NT2/D1 (cell line): ENCODE data around the gene ZBTB20.

Experiments
- DNase-seq: peaks from one replicate; pipeline ENCODE4 v3.0.0-alpha.2; 2011; ENCODE audit warnings: low read depth, low spot score
- H3K27me3 ChIP-seq: 2 replicates; pipeline ENCODE4 v1.6.0; 2011; ENCODE audit warnings: mild to moderate bottlenecking; ENCODE audit not compliant: insufficient read length, insufficient read depth
- H3K36me3 ChIP-seq: 2 replicates; pipeline ENCODE4 v1.6.1; 2011; ENCODE audit warnings: mild to moderate bottlenecking, low read length, mixed read lengths; ENCODE audit not compliant: insufficient read depth, insufficient read length
- H3K4me1 ChIP-seq: 2 replicates; pipeline ENCODE4 v1.5.1; 2011; ENCODE audit not compliant: insufficient read depth, insufficient read length
- H3K4me3 ChIP-seq: 2 replicates; pipeline ENCODE4 v1.5.1; 2011; ENCODE audit warnings: low read depth; ENCODE audit not compliant: insufficient read length
- H3K9ac ChIP-seq: 2 replicates; pipeline ENCODE4 v1.6.0; 2011; ENCODE audit warnings: low read depth; ENCODE audit not compliant: insufficient read length
- H3K9me3 ChIP-seq: 2 replicates; pipeline ENCODE4 v1.5.1; 2011; ENCODE audit warnings: mild to moderate bottlenecking, low read length; ENCODE audit not compliant: insufficient read depth
- SUZ12 ChIP-seq: IDR thresholded peaks from 2 replicates; pipeline ENCODE4 v1.6.1; 2011; ENCODE audit not compliant: insufficient read length, insufficient read depth; ENCODE audit errors: extremely low read depth
- YY1 ChIP-seq: IDR thresholded peaks from 2 replicates; pipeline ENCODE4 v1.6.1; 2011; ENCODE audit not compliant: insufficient read length, insufficient read depth
- ZNF274 ChIP-seq: IDR thresholded peaks from 2 replicates; pipeline ENCODE4 v1.6.1; 2011; ENCODE audit warnings: mild to moderate bottlenecking, low read depth, low read length

Gene ZBTB20

GRCh38 chr3:114864970-114865369, 282.1 kb downstream of the ZBTB20 start:
- no peak for DNase-seq
- TF ChIP-seq ZNF274 (no peak), YY1 (no peak), SUZ12 (no peak)

DNA sequence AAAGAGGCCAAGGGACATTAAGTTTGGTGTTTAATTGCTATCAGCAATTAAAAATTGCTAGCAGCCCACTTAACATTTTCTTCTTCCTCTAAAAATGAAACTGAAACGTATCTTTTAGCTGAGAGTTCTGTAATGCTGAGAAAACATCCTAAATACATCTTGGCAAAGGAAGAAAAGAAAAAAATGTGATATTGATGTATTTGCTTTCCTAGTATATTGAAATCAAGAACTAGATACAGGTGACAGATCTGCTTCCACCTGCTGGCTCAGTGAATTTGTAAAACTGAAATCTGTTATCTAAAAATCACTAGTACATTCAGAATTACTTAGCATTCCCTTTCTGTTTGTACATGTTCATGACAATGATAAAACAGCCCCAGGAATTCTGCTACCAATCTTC, 283.2 kb downstream of the ZBTB20 start:
- TF ChIP-seq YY1 (no peak), ZNF274 (no peak), SUZ12 (no peak)
- H3K9ac ChIP-seq, result no peak overlapping the region
- H3K9me3 ChIP-seq, result no peaks in the 10 kb centered on the region
- no peak for DNase-seq
- H3K36me3 ChIP-seq, result no peaks in the 10 kb centered on the region
- no peak overlapping the region for H3K4me3 ChIP-seq
- H3K4me1 ChIP-seq, result no peaks in the 10 kb centered on the region
- H3K27me3 ChIP-seq, result no peaks in the 10 kb centered on the region

More at GRCh38 chr3:114864970-114865369, 282.1 kb downstream of the ZBTB20 start:
- Histone ChIP-seq H3K27me3 (no peaks in the 10 kb centered on the region), H3K4me1 (no peaks in the 10 kb centered on the region), H3K9ac (no peak overlapping the region), H3K9me3 (no peaks in the 10 kb centered on the region), H3K36me3 (no peaks in the 10 kb centered on the region), H3K4me3 (no peak overlapping the region)

DNA sequence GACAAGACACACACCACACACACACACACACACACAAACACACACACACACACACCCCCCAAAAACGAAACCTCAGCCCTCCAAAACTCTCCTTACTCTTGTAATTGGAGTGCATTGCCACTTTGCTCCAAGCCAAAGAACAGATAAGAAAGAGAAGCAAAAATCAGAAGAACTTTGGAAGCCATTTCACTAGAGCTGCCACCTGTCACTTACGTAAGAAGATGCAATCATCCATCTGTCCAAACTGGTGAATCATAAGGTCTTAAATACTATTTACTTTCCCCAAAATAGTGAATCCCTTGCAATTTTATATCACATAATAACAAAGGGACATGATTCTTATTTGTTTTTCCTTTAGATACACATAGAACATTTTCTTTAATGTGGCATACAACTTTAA, 285.4 kb downstream of the ZBTB20 start:
- no peak for DNase-seq
- no peaks in the 10 kb centered on the region for H3K36me3 ChIP-seq
- TF ChIP-seq ZNF274 (no peak), SUZ12 (no peak), YY1 (no peak)

DNA sequence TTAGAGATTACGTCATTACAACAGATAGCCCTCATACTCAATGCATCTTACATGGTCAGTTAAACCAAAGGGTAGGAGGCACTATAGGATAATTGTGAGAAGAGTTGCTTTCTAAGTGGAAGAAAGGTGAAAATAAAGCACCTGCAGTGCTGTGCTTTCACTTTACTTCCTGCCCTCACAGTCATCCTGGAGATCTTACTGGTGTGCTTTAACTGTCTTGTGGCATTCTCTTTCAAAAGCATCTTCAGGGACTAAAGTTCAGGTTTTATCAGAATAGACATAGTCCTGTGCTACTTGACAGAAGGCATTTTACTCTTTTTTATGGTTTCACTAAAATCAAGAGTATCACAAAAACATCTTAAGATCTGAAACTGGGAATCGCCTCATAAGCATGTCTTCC, 286.6 kb downstream of the ZBTB20 start:
- TF ChIP-seq YY1 (no peak), SUZ12 (no peak), ZNF274 (no peak)
- H3K27me3 ChIP-seq, result no peaks in the 10 kb centered on the region

More for the DNA sequence above, 285.4 kb downstream of the ZBTB20 start:
- no peaks in the 10 kb centered on the region for H3K9me3 ChIP-seq
- H3K4me1 ChIP-seq, result no peaks in the 10 kb centered on the region
- no peak overlapping the region for H3K4me3 ChIP-seq
- no peaks in the 10 kb centered on the region for H3K27me3 ChIP-seq
- no peak overlapping the region for H3K9ac ChIP-seq

GRCh38 chr3:114858329-114858728, 288.8 kb downstream of the ZBTB20 start:
- Histone ChIP-seq H3K4me1 (no peaks in the 10 kb centered on the region), H3K9me3 (no peaks in the 10 kb centered on the region), H3K36me3 (no peaks in the 10 kb centered on the region), H3K9ac (no peak overlapping the region), H3K27me3 (no peaks in the 10 kb centered on the region), H3K4me3 (no peak overlapping the region)
- DNase-seq, result no peak
- no peak for TF ChIP-seq ZNF274
- TF ChIP-seq YY1, result no peak
- no peak for TF ChIP-seq SUZ12

More for the DNA sequence above, 286.6 kb downstream of the ZBTB20 start:
- no peak for DNase-seq
- Histone ChIP-seq H3K4me1 (no peaks in the 10 kb centered on the region), H3K9me3 (no peaks in the 10 kb centered on the region), H3K4me3 (no peak overlapping the region), H3K36me3 (no peaks in the 10 kb centered on the region), H3K9ac (no peak overlapping the region)

DNA sequence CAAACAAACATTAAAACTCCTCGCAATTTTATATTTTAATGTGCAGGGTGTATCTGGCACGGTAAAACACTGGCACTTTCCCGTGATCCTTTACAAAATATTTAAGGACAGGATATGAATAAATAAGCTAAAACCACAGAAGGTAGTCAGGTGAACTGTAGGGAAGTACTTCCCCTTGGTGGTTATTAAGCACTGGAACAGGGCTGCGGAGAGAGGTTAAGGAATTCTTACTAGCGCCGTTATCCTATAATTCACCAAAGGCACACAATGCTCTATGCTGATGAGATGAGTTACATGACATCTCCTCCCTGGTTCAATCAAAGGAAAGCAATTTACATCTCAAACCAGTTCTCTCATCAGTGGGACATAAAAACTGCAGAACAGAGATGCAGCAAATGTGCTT, 289.8 kb downstream of the ZBTB20 start:
- no peak for TF ChIP-seq YY1
- TF ChIP-seq ZNF274, result no peak
- TF ChIP-seq SUZ12, result no peak
- H3K9ac ChIP-seq, result no peak overlapping the region
- no peaks in the 10 kb centered on the region for H3K4me1 ChIP-seq

DNA sequence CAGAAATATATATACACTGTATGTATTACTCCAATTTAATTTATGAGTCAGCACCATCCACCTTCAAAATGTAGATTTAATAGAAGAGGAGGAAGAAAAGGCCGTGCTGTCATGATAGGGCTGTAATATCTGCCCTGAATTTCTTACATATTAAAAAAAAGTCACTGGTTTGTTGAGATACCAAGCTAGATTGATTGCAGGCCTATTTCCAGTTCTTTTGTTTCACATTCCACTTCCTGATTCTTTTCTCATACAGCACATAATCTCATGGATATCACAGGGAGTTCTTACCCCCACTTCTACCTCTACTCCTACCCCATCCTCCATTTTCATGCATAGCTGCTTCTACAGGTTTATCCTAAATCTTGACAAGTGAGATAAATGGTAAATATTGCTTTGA, 290.3 kb downstream of the ZBTB20 start:
- no peaks in the 10 kb centered on the region for H3K27me3 ChIP-seq

More for the DNA sequence above, 289.8 kb downstream of the ZBTB20 start:
- Histone ChIP-seq H3K36me3 (no peaks in the 10 kb centered on the region), H3K27me3 (no peaks in the 10 kb centered on the region), H3K4me3 (no peak overlapping the region), H3K9me3 (no peaks in the 10 kb centered on the region)
- no peak for DNase-seq

GRCh38 chr3:114855839-114856238, 291.2 kb downstream of the ZBTB20 start:
- Histone ChIP-seq H3K9ac (no peak overlapping the region), H3K36me3 (no peaks in the 10 kb centered on the region), H3K9me3 (no peaks in the 10 kb centered on the region), H3K27me3 (no peaks in the 10 kb centered on the region), H3K4me1 (no peaks in the 10 kb centered on the region), H3K4me3 (no peak overlapping the region)
- TF ChIP-seq ZNF274, result no peak
- TF ChIP-seq YY1, result no peak
- no peak for TF ChIP-seq SUZ12
- no peak for DNase-seq

More for the DNA sequence above, 290.3 kb downstream of the ZBTB20 start:
- H3K4me3 ChIP-seq, result no peak overlapping the region
- DNase-seq, result no peak
- no peaks in the 10 kb centered on the region for H3K9me3 ChIP-seq
- TF ChIP-seq SUZ12, result no peak
- TF ChIP-seq ZNF274, result no peak
- no peak for TF ChIP-seq YY1
- H3K9ac ChIP-seq, result no peak overlapping the region
- no peaks in the 10 kb centered on the region for H3K4me1 ChIP-seq
- H3K36me3 ChIP-seq, result no peaks in the 10 kb centered on the region
